Measurements from ENCODE around the gene ASB14.

Gene ASB14

GRCh38 chr3:57287205-57287604 lies 5.3 kb downstream of the ASB14 start:
- no peaks in the 10 kb centered on the region for H3K9me3 ChIP-seq (ENCODE audit: low read length)
- H3K4me1 ChIP-seq (ENCODE audit: insufficient read depth, low read length) = no peaks in the 10 kb centered on the region
- no peak overlapping the region for H3K4me3 ChIP-seq (ENCODE audit: low read length)
- H2AFZ ChIP-seq (ENCODE audit: low read depth, low read length) = no peak overlapping the region
- no peaks in the 10 kb centered on the region for H3K27me3 ChIP-seq (ENCODE audit: insufficient read depth, low read length)
- no peaks in the 10 kb centered on the region for H3K36me3 ChIP-seq (ENCODE audit: insufficient read depth, low read length)

GRCh38 chr3:57283334-57283733 lies 9.2 kb downstream of the ASB14 start:
- Histone ChIP-seq H3K36me3 (ENCODE audit: insufficient read depth, low read length) (no peaks in the 10 kb centered on the region), H3K9me3 (ENCODE audit: low read length) (no peaks in the 10 kb centered on the region), H3K4me3 (ENCODE audit: low read length) (no peak overlapping the region), H3K4me1 (ENCODE audit: insufficient read depth, low read length) (no peaks in the 10 kb centered on the region), H3K27me3 (ENCODE audit: insufficient read depth, low read length) (no peaks in the 10 kb centered on the region), H2AFZ (ENCODE audit: low read depth, low read length) (no peak overlapping the region)

GRCh38 chr3:57281715-57282114 lies 10.8 kb downstream of the ASB14 start:
- Histone ChIP-seq H3K4me1 (ENCODE audit: insufficient read depth, low read length) (no peaks in the 10 kb centered on the region), H3K9me3 (ENCODE audit: low read length) (no peaks in the 10 kb centered on the region), H3K4me3 (ENCODE audit: low read length) (no peak overlapping the region), H2AFZ (ENCODE audit: low read depth, low read length) (no peak overlapping the region), H3K27me3 (ENCODE audit: insufficient read depth, low read length) (no peaks in the 10 kb centered on the region), H3K36me3 (ENCODE audit: insufficient read depth, low read length) (no peaks in the 10 kb centered on the region)

GRCh38 chr3:57279685-57280084 lies 12.8 kb downstream of the ASB14 start:
- peaks cover 2% of the 10 kb centered on the region for H3K36me3 ChIP-seq (ENCODE audit: insufficient read depth, low read length)
- no peak overlapping the region for H3K4me3 ChIP-seq (ENCODE audit: low read length)
- H3K27me3 ChIP-seq (ENCODE audit: insufficient read depth, low read length) = no peaks in the 10 kb centered on the region
- H3K4me1 ChIP-seq (ENCODE audit: insufficient read depth, low read length) = no peaks in the 10 kb centered on the region
- no peaks in the 10 kb centered on the region for H3K9me3 ChIP-seq (ENCODE audit: low read length)
- H2AFZ ChIP-seq (ENCODE audit: low read depth, low read length) = no peak overlapping the region

GRCh38 chr3:57278237-57278636 lies 14.2 kb downstream of the ASB14 start:
- H3K4me1 ChIP-seq (ENCODE audit: insufficient read depth, low read length) = no peaks in the 10 kb centered on the region
- H3K27me3 ChIP-seq (ENCODE audit: insufficient read depth, low read length) = no peaks in the 10 kb centered on the region
- no peak overlapping the region for H2AFZ ChIP-seq (ENCODE audit: low read depth, low read length)
- H3K9me3 ChIP-seq (ENCODE audit: low read length) = no peaks in the 10 kb centered on the region
- H3K4me3 ChIP-seq (ENCODE audit: low read length) = no peak overlapping the region
- H3K36me3 ChIP-seq (ENCODE audit: insufficient read depth, low read length) = peaks cover 6% of the 10 kb centered on the region

GRCh38 chr3:57275393-57275792 lies 17.1 kb downstream of the ASB14 start:
- Histone ChIP-seq H2AFZ (ENCODE audit: low read depth, low read length) (no peak overlapping the region), H3K9me3 (ENCODE audit: low read length) (no peaks in the 10 kb centered on the region), H3K4me3 (ENCODE audit: low read length) (no peak overlapping the region), H3K4me1 (ENCODE audit: insufficient read depth, low read length) (no peaks in the 10 kb centered on the region), H3K36me3 (ENCODE audit: insufficient read depth, low read length) (peaks cover 10% of the 10 kb centered on the region), H3K27me3 (ENCODE audit: insufficient read depth, low read length) (no peaks in the 10 kb centered on the region)

- Histone ChIP-seq H3K36me3 (ENCODE audit: insufficient read depth, low read length) (peaks cover 15% of the 10 kb centered on the region), H3K27me3 (ENCODE audit: insufficient read depth, low read length) (no peaks in the 10 kb centered on the region), H3K4me1 (ENCODE audit: insufficient read depth, low read length) (no peaks in the 10 kb centered on the region), H2AFZ (ENCODE audit: low read depth, low read length) (no peak overlapping the region), H3K9me3 (ENCODE audit: low read length) (no peaks in the 10 kb centered on the region), H3K4me3 (ENCODE audit: low read length) (no peak overlapping the region)
These were observed 17.6 kb downstream of the ASB14 start for GRCh38 chr3:57274845-57275244.

- H3K27me3 ChIP-seq (ENCODE audit: insufficient read depth, low read length) = no peaks in the 10 kb centered on the region
- H3K4me1 ChIP-seq (ENCODE audit: insufficient read depth, low read length) = no peaks in the 10 kb centered on the region
- H3K4me3 ChIP-seq (ENCODE audit: low read length) = no peak overlapping the region
- H3K9me3 ChIP-seq (ENCODE audit: low read length) = peaks cover 1% of the 10 kb centered on the region
- no peak overlapping the region for H2AFZ ChIP-seq (ENCODE audit: low read depth, low read length)
- peaks cover 43% of the 10 kb centered on the region for H3K36me3 ChIP-seq (ENCODE audit: insufficient read depth, low read length)
These were observed 24.1 kb downstream of the ASB14 start for GRCh38 chr3:57268416-57268815.

GRCh38 chr3:57261929-57262328 lies 30.6 kb downstream of the ASB14 start:
- Histone ChIP-seq H3K4me1 (ENCODE audit: insufficient read depth, low read length) (no peaks in the 10 kb centered on the region), H3K4me3 (ENCODE audit: low read length) (no peak overlapping the region), H3K36me3 (ENCODE audit: insufficient read depth, low read length) (peaks cover 65% of the 10 kb centered on the region)

GRCh38 chr3:57261119-57261518 lies 31.4 kb downstream of the ASB14 start:
- no peaks in the 10 kb centered on the region for H3K4me1 ChIP-seq (ENCODE audit: insufficient read depth, low read length)
- H3K36me3 ChIP-seq (ENCODE audit: insufficient read depth, low read length) = peaks cover 64% of the 10 kb centered on the region

More at GRCh38 chr3:57261929-57262328, 30.6 kb downstream of the ASB14 start:
- Histone ChIP-seq H2AFZ (ENCODE audit: low read depth, low read length) (no peak overlapping the region), H3K9me3 (ENCODE audit: low read length) (peaks cover 6% of the 10 kb centered on the region), H3K27me3 (ENCODE audit: insufficient read depth, low read length) (no peaks in the 10 kb centered on the region)

GRCh38 chr3:57257678-57258077 lies 34.8 kb downstream of the ASB14 start:
- H3K9me3 ChIP-seq (ENCODE audit: low read length) = peaks cover 3% of the 10 kb centered on the region
- no peaks in the 10 kb centered on the region for H3K4me1 ChIP-seq (ENCODE audit: insufficient read depth, low read length)
- H3K4me3 ChIP-seq (ENCODE audit: low read length) = no peak overlapping the region
- H2AFZ ChIP-seq (ENCODE audit: low read depth, low read length) = no peak overlapping the region
- H3K27me3 ChIP-seq (ENCODE audit: insufficient read depth, low read length) = no peaks in the 10 kb centered on the region
- peaks cover 49% of the 10 kb centered on the region for H3K36me3 ChIP-seq (ENCODE audit: insufficient read depth, low read length)

More at GRCh38 chr3:57261119-57261518, 31.4 kb downstream of the ASB14 start:
- no peak overlapping the region for H3K4me3 ChIP-seq (ENCODE audit: low read length)
- H2AFZ ChIP-seq (ENCODE audit: low read depth, low read length) = no peak overlapping the region
- no peaks in the 10 kb centered on the region for H3K27me3 ChIP-seq (ENCODE audit: insufficient read depth, low read length)
- peaks cover 6% of the 10 kb centered on the region for H3K9me3 ChIP-seq (ENCODE audit: low read length)

GRCh38 chr3:57256844-57257243 lies 35.6 kb downstream of the ASB14 start:
- no peak overlapping the region for H2AFZ ChIP-seq (ENCODE audit: low read depth, low read length)
- no peaks in the 10 kb centered on the region for H3K4me1 ChIP-seq (ENCODE audit: insufficient read depth, low read length)

GRCh38 chr3:57252404-57252803 lies 40.1 kb downstream of the ASB14 start:
- no peak overlapping the region for H2AFZ ChIP-seq (ENCODE audit: low read depth, low read length)
- H3K4me3 ChIP-seq (ENCODE audit: low read length) = no peak overlapping the region
- no peaks in the 10 kb centered on the region for H3K4me1 ChIP-seq (ENCODE audit: insufficient read depth, low read length)
- no peaks in the 10 kb centered on the region for H3K27me3 ChIP-seq (ENCODE audit: insufficient read depth, low read length)
- H3K9me3 ChIP-seq (ENCODE audit: low read length) = peaks cover 2% of the 10 kb centered on the region
- peaks cover 35% of the 10 kb centered on the region for H3K36me3 ChIP-seq (ENCODE audit: insufficient read depth, low read length)

More at GRCh38 chr3:57256844-57257243, 35.6 kb downstream of the ASB14 start:
- Histone ChIP-seq H3K9me3 (ENCODE audit: low read length) (peaks cover 3% of the 10 kb centered on the region), H3K36me3 (ENCODE audit: insufficient read depth, low read length) (peaks cover 46% of the 10 kb centered on the region), H3K4me3 (ENCODE audit: low read length) (no peak overlapping the region), H3K27me3 (ENCODE audit: insufficient read depth, low read length) (no peaks in the 10 kb centered on the region)

GRCh38 chr3:57244946-57245345 lies 47.5 kb downstream of the ASB14 start:
- Histone ChIP-seq H3K4me3 (ENCODE audit: low read length) (no peak overlapping the region), H2AFZ (ENCODE audit: low read depth, low read length) (no peak overlapping the region), H3K4me1 (ENCODE audit: insufficient read depth, low read length) (no peaks in the 10 kb centered on the region), H3K27me3 (ENCODE audit: insufficient read depth, low read length) (no peaks in the 10 kb centered on the region), H3K9me3 (ENCODE audit: low read length) (no peaks in the 10 kb centered on the region), H3K36me3 (ENCODE audit: insufficient read depth, low read length) (peaks cover 74% of the 10 kb centered on the region)

Measured in neuron (in vitro differentiated cells).